ENCODE results near the gene PRKAG2.

GRCh38 chr7:151666886-151667285, 210.0 kb downstream of the PRKAG2 start:
- TF ChIP-seq CTCF (IDR thresholded peaks at IDR 0.05) (no peak), NRF1 (IDR thresholded peaks at IDR 0.05; ENCODE audit: low read depth, low read length) (no peak), EP300 (IDR thresholded peaks at IDR 0.05; ENCODE audit: borderline replicate concordance in 1 of 2, low read depth in 1 of 2, low read length in 1 of 2) (no peak), TAF1 (IDR thresholded peaks at IDR 0.05; ENCODE audit: borderline replicate concordance, low read depth, low read length) (no peak), FOXM1 (IDR thresholded peaks at IDR 0.05; ENCODE audit: low read depth) (no peak), REST (IDR thresholded peaks at IDR 0.05; ENCODE audit: low read depth, low read length) (no peak), POLR2AphosphoS5 (IDR thresholded peaks at IDR 0.05; ENCODE audit: low read depth, low read length) (no peak)
